GM10248 (cell line): ENCODE results near the gene GPC4.
"Not testable (repeated sequence)": the region's sequence is repeated elsewhere in the genome, so short reads cannot be mapped to it uniquely, and the experiment has no call there.

ENCODE experiments used
- CTCF ChIA-PET: fragments of 300-600 bp; sonication (Branson Sonifier 250); formaldehyde crosslinking; extraction: SDS; loops from one replicate; lab custom pipeline; 2021; ENCODE audit warnings: antibody characterized with exemption; lab: Yijun Ruan, JAX
- POLR2A ChIA-PET: fragments of 350-650 bp; sonication (Branson Sonifier 250); formaldehyde crosslinking; extraction: SDS; loops from one replicate; lab custom pipeline; 2020; ENCODE audit warnings: antibody characterized with exemption; lab: Yijun Ruan, JAX
- DNase-seq: peaks from one replicate; pipeline ENCODE4 v3.0.0; 2012; ENCODE audit errors: extremely low spot score
- TF ChIP-seq, protein P1 (sequence below): IDR thresholded peaks from 2 replicates; pipeline ENCODE4 v1.5.1; 2012; ENCODE audit warnings: mild to moderate bottlenecking, low read depth; ENCODE audit errors: extremely low read depth, missing control alignments, control extremely low read depth

Gene GPC4

DNA sequence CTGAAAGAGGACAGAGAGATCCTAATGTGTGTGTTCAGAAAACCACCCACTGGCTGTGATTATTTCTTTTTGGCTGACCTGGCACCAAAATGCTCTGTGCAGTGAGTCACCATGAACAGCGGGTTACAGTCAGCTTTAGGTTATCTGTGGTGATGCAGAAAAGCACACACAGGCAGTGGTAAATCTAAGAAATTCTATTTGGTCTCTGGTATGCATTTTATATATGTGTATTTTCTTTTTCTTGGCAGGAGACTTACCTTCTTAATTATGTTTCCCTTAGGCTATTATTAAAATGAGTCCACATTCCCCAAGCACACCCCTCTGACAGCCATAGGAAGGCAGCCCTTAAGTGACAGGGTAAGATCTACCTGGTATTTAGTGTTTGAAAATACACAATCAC lies 118.0 kb downstream of the GPC4 start:
- DNase-seq = no peak
- TF ChIP-seq, protein P1, sequence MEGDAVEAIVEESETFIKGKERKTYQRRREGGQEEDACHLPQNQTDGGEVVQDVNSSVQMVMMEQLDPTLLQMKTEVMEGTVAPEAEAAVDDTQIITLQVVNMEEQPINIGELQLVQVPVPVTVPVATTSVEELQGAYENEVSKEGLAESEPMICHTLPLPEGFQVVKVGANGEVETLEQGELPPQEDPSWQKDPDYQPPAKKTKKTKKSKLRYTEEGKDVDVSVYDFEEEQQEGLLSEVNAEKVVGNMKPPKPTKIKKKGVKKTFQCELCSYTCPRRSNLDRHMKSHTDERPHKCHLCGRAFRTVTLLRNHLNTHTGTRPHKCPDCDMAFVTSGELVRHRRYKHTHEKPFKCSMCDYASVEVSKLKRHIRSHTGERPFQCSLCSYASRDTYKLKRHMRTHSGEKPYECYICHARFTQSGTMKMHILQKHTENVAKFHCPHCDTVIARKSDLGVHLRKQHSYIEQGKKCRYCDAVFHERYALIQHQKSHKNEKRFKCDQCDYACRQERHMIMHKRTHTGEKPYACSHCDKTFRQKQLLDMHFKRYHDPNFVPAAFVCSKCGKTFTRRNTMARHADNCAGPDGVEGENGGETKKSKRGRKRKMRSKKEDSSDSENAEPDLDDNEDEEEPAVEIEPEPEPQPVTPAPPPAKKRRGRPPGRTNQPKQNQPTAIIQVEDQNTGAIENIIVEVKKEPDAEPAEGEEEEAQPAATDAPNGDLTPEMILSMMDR = no peak
- ChIA-PET POLR2A (no interaction called here), CTCF (no interaction called here)

DNA sequence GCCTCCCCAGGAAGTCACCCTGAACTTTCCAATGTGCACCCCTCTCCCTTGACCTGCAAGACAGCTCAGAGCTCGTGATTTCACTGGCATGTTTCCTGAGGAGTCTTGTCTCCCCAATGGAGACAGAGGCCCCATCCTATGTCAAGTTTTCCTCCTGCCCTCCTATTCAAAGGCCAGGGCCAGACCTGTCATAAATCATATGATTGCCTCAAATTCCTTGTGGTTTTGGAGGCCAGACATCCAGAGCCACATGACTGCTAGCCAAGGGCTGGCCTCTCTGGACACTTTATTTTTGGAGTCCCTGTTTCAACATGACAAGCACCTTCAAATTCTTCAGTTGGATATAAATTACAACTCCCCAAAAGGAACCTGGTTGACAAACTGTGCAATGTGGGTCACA lies 121.2 kb downstream of the GPC4 start:
- TF ChIP-seq, protein P1 = no peak
- ChIA-PET CTCF (no interaction called here), POLR2A (no interaction called here)
- DNase-seq = no peak

DNA sequence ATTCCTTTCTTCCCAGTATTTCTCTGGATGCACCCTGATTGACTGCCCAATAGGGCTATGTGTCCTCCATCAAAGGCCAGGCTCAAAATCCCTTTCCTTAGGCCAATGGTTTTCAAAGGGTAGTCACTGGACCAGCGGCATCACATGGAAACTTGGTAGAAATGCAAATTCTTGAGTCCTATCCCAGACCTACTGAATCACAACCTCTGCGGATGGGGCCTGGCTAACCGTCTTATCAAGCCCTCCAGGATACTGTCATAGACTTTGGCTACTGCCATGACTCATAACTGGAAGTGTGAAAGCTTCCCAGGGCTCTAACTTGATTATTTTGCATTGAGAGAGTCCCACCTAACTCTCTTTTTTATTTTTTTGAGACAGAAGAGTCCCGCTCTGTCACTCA lies 125.2 kb downstream of the GPC4 start:
- CTCF ChIA-PET = no interaction called here
- DNase-seq = no peak
- POLR2A ChIA-PET = no interaction called here
- TF ChIP-seq, protein P1 = no peak

DNA sequence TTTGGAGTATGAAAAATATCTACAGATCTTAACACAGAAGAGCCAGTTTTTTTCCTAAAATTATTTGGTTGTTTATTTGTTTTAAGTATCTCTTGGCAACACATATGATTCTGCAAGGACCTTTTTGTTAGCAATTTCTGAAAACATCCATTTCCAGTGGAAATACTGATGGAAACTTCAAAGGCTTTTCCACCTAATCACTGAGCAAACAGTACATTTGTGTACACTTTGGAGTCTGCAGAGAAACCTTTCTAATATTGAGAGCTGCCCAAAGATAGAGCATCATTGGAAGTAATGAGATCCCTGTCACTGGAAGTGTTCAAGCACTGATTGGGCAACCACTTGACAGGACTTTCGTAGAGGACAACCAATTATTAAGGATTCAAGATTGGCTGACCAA lies 127.4 kb downstream of the GPC4 start:
- ChIA-PET CTCF (no interaction called here), POLR2A (no interaction called here)
- TF ChIP-seq, protein P1 = no peak
- no peak for DNase-seq

DNA sequence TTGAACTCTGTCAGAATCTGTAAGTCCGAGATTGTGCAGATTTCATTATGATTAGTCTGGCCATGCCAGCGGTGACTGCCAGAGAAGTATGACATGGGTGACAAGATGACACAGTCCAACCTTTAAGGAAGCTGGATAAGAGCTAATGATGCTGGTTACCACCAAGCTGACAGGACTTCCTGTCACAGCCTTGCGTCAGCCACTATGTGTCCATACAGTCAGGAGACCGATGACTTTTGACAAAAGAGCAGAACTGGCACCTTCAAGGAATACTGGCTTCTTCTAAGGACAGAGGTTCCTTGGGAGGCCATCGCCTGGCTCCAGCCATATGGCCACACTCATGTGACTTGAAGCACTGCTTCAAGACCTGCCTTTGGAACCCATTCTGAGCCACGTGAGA lies 129.9 kb downstream of the GPC4 start:
- POLR2A ChIA-PET = no interaction called here
- TF ChIP-seq, protein P1 = no peak
- CTCF ChIA-PET = no interaction called here
- no peak for DNase-seq

DNA sequence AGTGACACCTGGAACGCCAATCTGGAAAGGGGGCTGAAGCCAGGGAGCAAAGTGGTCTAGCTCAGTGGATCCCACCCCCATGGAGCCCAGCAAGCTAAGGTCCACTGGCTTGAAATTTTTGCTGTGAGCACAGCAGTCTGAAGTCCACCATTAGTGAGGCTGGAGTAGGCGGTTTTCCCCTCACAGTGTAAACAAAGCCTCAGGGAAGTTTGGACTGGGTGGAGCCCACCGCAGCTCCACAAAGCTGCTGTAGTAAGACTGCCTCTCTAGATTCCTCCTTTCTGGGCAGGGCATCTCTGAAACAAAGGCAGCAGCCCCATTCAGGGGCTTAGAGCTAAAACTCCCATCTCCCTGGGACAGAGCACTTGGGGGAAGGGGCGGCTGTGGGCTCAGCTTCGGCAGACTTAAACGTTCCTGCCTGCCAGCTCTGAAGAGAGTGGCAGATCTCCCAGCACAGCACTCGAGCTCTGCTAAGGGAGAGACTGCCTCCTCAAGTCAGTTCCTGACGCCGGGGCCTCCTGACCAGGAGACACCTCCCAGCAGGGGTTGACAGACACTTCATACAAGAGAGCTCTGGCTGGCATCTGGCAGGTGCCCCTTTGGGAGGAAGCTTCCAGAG lies 136.1 kb downstream of the GPC4 start:
- DNase-seq, CTCF ChIA-PET, POLR2A ChIA-PET: not testable (repeated sequence)

DNA sequence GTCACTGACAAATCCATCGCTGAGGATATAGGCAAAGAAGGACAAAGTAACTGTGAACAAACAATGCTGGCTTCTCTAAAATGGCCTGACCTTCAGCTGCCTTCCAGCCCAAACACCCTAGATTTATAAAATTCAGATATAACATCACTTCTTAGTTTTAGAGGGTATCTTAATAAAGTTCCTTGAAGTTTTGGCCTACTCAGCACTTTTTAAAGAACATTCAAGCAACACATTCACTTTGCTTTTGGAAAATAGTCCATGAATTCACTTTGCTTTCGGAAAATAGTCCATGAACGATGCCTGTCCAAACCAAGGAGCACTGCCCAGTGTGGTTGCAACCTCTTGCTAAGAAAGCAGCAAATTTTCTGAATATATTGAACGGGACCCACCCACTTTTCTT lies 142.1 kb downstream of the GPC4 start:
- ChIA-PET POLR2A (no interaction called here), CTCF (no interaction called here)
- TF ChIP-seq, protein P1 = no peak
- DNase-seq = no peak
